GM19455 (cell line): ENCODE data around the gene SLC30A1.
"Not testable (repeated sequence)": the region's sequence is repeated elsewhere in the genome, so short reads cannot be mapped to it uniquely, and the experiment has no call there.

Experiments used
- ATAC-seq: cut with Tn5 transposase; IDR thresholded peaks from one replicate; pipeline ENCODE4 v1.9.1; 2021; ENCODE audit not compliant: unreplicated experiment

The SLC30A1 gene

DNA sequence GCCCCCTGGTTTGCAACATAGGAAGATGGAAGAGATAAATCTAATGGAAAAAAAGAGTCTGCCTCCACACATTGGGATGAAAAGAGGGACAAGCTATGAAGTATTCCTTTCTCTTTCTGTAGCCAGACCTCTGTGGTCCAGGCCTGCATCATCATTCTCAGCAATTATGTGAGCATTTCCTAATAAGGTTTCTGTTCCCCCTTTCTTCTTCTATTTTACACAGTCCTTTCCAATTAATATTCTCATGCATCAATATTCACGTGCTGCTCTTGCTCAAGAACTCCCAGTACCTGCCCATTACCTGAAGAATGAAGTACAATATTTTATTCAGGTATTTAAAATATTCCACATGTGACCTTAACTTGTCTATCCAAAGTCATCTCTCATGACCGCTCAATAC, 8.2 kb upstream of the SLC30A1 start:
- no peak for ATAC-seq

DNA sequence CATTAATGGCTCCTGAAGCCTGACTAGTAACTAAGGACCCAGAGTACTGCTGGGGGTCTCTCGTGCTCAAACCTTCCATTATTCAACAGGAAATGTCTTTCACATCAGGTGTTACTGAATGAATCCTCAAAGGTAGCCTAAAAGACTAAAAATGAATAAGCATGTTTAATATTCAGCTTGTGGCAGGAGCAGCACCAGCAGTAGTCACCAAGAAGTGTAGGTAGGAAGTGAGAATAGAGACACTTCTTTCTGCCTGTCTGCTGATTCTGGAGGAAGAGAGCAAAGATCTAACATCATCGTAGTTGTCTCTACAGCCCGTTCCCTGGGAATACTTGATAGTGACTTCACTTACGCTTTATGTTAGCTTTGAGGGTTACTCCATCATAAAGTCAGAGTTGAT, 7.6 kb upstream of the SLC30A1 start:
- ATAC-seq: no peak

DNA sequence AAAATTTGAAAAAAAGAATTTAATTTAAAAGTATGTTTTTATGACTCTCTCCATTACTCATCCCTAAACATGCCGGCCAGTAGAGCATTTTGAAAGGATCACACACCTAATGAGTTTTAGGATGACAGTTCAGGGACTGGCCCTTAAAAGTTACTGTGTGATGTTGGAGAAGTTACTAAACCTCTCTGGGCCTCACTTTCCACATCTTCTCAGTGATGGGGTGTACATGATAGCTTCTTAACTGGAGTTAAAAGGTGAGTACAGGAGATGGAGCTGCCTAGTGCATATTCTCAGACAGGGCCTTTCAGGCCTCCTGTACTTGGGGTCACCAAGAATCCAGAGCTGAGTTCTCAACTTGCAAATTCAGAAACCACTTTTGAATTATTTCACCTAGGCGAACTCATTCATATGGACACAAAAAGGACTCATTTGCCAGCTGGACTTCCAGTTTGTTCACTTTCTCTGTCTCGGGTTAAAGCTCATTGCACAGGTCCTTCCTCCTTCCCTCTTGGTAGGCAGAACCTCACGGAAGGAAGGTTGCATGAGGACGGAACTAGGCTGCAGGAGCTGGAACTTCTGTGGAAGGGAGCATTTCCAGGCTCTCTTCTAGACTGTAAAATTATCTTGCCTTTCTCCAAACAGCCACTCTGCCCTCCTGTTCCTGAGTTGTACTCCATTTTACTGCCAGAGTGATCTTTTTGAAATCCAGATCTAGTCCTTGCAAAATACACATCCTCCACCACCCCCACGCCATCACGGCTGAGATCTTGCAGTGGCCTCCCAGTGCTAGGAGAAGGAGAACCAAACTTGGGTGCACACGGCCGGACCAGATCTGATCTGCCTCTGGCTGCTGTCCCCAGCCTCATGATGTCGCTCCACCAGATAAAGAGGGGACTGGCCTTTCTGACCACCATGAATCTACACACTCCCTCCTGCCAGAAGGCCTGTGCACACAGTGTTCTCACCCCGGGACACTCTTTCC, 4.3 kb upstream of the SLC30A1 start:
- no peak for ATAC-seq

DNA sequence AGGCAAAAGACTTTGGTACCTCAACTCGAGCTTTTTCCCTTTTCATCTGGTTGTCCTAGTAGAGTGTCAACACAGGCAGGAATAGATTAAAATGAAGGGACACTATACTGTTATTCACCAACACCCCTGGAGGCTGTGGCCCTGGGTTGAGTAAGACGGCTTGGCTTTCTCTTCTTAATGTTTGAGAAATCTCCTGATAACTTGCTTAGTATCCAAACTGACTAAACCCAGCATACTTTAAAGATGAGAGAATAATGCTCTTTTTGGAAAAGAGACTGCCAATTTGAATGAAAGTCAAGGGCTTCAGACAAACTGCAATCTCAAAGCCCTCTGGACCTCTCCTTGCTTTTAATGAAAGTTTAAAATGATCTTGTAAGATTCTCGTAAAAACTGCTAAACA, 2.6 kb upstream of the SLC30A1 start:
- ATAC-seq: no peak

DNA sequence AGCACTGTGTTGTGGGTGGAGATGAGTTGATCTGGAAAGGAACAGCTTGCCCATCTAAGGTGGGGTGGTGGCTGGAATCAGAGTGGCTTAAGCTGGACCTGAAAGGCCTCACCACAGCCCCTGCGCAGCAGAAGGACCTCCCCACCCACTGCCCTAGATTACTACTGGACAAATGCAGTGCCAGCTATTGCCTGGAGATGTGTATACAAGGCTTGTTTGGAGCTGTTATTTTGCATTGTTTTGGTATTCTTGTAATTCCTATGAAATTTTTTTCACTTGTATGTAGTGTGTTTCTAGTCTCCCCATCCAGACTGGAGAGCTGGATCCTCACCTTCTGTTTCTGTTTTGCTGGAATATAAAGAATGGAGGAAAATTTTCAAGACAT, 1.3 kb upstream of the SLC30A1 start:
- ATAC-seq: no peak

DNA sequence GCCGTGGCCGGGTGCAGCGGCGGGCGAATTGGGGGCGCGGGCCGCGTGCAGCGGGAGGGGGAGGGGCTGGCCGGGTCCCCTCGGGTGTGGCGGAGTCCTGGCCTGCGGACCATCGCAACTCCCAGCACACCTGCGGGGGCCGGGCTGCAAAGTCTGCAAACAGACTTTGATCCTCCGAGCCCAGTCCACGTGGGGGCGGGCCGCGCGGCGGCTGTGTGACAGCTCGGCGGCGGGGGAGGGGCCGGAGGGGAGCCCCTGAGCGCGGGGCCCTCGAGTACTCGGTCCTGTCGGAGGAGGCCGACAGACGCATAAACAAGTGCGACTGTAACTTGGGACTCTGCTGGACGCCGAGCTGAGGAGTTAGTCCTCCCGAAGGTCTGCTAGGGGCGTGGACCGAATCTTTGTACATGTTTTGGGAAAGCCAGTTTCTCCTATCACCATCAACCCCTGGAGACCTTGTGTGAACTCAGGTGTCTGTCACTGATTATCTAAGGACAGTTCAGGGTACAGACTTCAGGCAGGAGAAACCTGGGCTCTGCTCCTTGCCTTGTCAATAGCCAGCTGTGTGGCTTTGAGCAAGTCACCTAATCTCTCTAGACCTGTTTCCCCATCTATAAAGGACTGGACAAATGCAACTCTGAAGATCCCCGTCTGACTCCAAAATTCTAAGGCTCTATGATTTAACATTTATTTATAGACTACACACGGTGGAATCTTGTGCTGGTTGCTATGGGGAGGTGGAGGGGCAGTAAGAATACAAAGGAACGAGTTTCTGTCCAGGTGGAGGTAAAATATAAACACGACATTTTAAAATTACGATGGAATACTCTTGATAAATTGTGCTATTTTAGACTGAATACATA, 710 bp upstream of the SLC30A1 start:
- peak; percentile 40 for ATAC-seq

DNA sequence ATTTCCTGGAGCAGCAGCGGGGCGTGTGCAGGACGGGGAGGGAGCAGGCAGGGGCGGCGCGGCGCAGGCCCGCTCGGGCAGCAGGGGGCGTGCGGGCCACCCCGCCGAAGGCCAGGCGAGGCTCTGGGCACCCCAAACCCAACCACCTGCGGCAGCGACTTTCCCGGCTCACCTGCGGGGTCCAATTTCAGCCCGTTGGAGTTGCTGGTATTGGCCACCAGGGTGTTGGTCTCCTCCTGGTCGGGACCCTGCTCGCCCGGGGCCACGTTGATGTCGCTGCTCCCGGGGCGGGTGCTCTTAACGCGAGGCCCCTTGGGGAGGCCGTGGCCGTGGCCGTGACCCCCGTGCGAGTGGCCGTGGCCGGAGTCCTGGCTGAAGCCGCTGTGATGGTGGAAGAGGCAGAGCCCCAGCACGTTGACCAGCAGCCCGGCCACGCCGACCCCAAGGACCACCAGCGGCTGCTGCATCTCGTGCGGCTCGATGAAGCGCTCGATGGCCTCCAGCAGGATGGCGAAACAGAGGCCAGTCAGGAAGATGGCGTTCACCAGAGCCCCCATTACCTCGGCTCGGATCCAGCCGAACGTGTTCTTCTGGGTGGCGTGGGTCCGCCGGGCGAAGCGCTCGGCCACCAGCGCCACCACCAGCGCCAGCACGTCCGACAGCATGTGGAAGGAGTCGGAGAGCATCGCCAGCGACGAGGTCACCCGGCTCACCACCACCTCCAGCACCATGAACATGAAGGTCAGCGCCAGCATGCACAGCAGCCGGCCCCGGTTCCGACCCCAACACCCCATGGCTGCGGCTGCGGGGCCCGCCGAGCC, 932 bp downstream of the SLC30A1 start:
- ATAC-seq: peak; percentile 39

DNA sequence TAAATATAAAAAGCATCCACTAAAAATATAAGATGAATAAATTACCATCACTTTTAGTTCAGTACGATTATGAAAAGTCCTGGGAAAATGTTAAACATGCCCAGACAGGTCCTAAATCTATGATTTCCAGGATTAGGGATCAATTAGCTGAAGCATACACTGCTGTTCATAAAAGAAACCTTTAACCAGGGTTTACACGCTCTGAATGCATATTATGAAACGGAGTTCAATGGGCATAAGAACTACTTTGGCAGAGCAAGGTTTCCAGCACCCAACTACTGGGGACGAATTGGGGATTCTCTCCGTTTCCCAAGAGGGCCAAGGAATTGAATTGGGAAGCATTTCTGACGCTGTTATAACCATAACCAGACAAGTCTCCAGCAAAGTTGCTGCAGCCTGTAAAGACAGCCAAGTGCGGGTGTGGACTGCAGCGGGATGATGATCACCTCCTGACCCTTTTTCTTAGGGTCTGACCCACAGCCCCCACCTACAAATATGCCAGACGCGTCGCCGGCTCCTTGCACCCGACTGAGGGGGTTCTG, 1.6 kb downstream of the SLC30A1 start:
- no peak for ATAC-seq

DNA sequence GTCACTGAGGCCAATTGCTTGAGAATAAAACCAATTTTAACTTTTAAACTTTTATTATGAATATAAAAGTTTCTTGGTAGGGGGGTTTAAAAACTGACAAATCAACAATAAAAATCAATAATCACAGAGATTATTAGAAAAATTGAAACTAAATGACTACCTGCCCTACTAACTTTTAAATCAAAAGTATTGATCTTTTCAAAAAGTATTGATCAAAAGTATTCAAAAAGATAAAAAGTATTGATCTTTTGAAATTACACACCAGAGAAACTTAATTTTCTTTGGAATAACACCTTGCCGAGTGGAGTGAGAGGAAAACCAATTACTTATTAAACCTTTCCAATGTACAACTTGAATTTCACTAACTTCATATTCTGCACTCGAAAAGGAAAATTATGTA, 2.2 kb downstream of the SLC30A1 start:
- ATAC-seq: no peak

DNA sequence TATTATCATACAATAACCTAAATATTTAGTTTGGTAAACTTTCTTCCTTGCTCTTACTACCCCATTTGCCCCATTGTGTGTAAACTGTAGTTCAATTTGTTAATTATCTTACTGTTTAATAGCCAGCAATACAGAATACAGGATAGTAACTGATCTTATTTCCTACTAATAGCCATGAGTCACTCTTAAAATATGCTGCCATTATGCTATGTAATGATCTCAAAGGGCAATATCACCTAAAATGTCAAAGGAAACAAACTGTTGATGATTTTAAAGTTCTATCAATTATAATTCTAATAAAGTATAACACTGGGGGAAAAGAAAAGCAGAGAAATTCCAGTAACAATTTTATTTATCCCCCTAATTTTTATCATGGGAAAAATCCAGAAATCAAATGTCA, 4.3 kb downstream of the SLC30A1 start:
- no peak for ATAC-seq

DNA sequence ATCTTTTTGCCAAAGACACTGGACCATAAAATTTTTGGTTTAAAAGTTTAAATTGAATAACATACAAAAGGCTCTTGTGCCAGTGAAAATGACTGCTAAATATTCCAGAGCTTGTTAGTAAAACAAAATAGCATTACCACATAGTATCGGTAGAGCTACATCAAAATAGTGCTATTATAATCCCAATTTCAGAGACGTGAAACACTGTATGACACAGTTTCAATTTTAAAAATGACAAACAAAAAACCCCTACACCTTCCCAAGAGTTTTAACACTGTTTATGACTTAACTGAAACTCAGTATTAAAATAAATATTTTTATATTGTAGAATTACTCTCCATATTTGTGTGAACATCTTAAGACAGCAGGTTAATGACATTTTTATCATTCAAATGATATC, 7.0 kb downstream of the SLC30A1 start:
- ATAC-seq: no peak

DNA sequence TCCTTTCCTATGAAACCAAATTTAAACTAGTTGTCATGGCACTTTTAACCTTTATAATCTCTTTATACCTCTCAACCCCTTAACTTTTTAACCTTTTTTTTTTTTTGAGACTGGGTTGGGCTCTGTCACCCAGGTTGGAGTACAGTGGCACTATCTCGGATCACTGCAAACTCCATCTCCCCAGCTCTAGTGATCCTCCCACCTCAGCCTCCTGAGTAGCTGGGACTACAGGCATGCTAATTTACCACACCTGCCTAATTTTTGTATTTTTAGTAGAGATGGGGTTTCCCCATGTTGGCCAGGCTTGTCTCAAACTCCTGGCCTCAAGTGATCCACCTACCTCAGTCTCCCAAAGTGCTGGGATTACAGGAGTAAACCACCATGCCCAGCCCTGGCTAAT, 8.6 kb downstream of the SLC30A1 start:
- not testable (repeated sequence) for ATAC-seq

DNA sequence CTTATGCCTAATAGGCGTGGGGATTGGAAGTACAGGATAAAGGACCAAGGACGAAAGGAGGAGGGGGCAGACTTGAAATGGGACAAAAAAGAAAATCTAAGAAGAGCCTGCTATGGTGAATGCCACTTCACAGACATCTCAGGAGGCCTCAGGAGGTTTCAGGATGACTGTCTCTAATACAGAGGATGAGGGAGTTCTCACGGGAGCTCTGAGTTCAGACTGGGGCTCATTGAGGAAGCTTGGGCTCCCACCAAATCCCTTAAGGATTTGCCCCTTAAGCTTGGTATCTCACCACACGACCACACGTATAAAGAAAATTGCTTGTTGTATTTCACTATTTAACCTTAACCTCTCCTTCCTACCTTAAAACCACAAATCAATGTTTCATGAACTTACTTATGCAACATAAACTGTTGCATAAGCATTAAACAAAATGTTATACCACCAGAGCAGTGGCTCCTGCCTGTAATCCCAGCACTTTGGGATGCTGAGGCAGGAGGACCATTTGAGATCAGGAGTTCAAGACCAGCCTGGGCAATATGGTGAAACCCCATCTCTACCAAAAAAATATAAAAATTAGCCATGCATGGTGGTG, 12.4 kb downstream of the SLC30A1 start:
- ATAC-seq: peak; percentile 88

DNA sequence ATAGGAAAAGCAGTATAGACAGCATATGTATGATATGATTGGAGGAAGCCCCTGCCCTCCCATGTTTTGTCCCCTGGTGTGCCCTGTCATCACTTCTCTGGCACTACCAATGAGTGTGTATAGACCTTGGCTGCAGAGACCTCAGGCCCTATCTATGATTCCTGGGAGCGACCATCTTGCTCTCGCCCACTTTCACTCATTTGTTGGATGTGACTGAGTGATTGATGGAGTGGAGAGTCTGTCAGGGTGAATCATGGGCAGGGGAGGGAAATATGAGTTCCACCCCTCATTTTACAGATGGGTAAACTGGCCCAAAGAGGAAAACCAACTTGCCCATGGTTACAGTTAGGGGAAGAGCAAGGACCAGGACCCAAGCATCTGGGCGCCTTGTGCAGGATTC, 14.9 kb downstream of the SLC30A1 start:
- no peak for ATAC-seq

DNA sequence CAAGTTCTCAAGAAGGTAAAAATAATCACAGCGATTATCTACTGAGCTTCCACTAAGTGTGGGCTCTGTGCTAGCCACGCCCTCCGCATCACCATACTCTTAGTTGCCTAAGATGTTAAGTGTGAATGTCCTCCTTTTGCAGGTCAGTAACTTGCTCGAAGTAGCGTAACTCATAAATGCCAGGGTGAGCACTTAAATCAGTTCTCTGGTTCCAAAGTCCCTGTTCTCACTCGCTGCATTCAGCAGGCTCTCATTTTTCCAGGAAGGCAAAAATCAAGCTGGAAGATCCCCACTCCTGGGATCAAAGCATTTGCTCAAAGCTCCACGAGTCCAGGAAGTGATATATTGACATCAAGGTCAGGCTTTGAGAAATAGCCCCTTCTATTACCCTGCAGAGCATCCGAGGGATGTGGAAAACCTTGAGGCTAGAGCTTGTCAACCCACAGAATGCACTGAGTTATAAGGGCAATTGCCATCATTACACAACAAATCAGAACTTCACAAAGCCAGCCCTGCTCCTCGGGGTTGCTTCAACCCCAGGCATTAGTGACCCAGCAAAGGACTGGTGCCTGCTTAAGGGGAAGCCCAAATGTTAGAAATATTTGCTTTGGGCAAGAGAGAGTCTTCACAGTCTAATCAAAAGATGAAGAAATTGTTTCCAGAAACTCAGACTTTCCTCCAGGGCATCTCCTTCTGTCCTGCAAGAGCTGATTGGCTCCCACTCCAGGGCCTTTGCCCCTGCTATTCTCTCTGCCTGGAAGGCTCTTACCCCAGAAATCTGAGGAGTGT, 19.5 kb downstream of the SLC30A1 start:
- ATAC-seq: no peak

DNA sequence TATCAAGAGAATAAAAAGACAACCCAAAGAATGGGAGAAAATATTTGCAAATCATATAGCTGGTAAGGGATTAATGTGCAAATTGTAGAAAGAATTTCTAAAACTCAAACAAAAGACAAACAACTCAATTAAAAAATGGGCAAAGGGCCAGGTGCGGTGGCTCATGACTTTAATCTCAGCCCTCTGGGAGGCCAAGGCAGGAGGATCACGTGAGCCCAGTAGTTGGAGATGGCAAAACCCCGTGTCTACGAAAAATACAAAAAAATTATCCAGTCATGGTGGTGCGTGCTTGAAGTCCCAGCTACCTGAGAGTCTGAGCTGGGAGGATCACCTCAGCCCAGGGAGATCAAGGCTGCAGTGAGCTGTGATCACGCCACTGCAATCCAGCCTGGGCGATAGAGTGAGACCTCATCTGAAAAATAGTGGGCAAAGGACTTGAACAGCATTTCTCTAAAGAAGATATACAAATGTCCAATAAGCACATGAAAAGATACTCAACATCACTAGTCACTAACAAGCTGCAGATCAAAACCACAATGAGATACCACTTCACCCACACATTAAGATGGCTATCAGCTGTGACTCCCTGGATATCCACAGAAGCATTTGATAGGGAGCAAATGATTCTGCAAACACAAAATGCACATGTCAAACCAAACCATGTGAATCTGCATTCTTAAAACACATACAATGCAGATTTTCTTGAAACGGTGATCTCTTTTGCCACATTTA, 20.9 kb downstream of the SLC30A1 start:
- ATAC-seq: no peak

DNA sequence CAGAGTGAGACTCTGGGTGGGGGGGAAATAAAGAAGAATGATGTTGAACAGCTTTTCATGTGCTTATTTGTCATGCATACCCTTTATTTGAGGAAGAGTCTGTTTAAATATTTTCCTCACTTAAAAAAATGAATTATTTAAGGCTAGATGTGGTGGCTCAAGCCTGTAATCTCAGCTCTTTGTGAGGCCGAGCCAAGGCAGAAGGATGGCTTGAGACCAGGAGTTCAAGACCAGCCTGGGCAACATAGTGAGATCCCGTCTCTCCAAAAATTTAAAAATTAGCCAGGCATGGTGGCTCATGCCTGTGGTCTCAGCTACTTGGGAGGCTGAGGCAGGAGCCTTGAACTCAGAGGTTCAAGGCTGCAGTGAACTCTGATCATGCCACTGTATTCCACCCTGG, 25.4 kb downstream of the SLC30A1 start:
- ATAC-seq: no peak

DNA sequence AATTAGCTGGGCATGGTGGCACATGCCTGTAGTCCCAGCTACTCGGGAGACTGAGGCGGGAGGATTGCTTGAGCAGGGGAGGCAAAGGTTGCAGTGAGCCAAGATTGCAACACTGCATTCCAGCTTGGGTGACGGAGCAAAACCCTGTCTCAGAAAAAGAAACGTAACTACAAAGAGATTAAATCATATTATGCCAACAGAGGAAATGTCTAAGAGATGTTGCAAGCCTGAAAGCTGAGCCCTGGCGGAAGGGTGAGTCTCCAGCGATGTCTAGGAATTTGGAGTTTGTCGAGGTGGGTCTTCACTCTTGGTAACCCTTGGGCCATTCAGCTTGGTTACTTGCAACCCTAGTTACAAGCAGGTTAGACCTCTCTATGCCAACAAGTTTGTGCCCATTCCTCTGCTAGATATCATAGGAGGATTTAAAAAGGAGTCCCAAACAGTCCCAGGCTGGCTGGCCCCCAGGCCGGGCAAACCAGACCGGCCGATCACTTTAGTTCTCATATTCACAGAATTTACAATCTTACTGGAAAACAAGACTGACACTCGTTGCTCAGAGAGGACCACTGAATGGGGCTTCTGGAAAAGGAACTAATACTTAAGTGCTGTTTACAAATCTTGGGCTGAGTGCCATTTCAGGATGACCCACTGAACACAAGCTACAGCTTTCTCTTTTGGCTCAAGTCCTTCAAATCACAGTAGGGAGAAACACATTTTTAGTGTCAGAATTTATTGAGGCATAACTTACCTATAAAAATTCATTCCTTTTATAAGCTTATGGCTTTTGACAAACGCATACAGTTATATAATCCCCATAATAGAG, 27.1 kb downstream of the SLC30A1 start:
- no peak for ATAC-seq
